HEK293 (cell line): ENCODE measurements around the gene PDIA4.
"Not testable (repeated sequence)": the region's sequence is repeated elsewhere in the genome, so short reads cannot be mapped to it uniquely, and the experiment has no call there.

Experiments
- CTCF ChIA-PET: fragments of 350-600 bp; formaldehyde crosslinking; extraction: SDS; loops from one replicate; lab custom pipeline; 2021; ENCODE audit warnings: antibody characterized with exemption; lab: Yijun Ruan, JAX
- POLR2A ChIA-PET: fragments of 300-600 bp; formaldehyde crosslinking; extraction: SDS; loops from one replicate; lab custom pipeline; 2020; ENCODE audit warnings: antibody characterized with exemption, inconsistent platforms; lab: Yijun Ruan, JAX
- H3K27ac ChIP-seq: fragments of 200-500 bp; sonication (Bioruptor generic); 2 replicates; pipeline ENCODE4 v1.5.1; 2014; ENCODE audit warnings: low read depth, low read length, control low read depth, inconsistent platforms; ENCODE audit errors: extremely low read depth
- H3K36me3 ChIP-seq, 2 experiments: fragments of 200-500 bp in 1 of 2; sonication (Bioruptor generic) in 1 of 2; 1 replicate in 1 of 2; 2 replicates in 1 of 2; pipeline ENCODE4 v1.5.1; 2014 to 2017; ENCODE audit warnings: inconsistent platforms in 2 of 2, low read length in 2 of 2; ENCODE audit not compliant: control insufficient read depth in 2 of 2, insufficient read depth in 1 of 2
- H3K4me1 ChIP-seq: fragments of 200-500 bp; sonication (Bioruptor generic); 2 replicates; pipeline ENCODE4 v1.5.1; 2014; ENCODE audit warnings: mild to moderate bottlenecking, low read length, inconsistent platforms; ENCODE audit not compliant: control insufficient read depth, insufficient read depth
- H3K4me3 ChIP-seq: 2 replicates; pipeline ENCODE4 v1.5.1; 2011; ENCODE audit warnings: low read depth, mild to moderate bottlenecking, control low read depth, low read length, moderate library complexity
- H3K9me3 ChIP-seq: fragments of 200-500 bp; sonication (Bioruptor generic); 2 replicates; pipeline ENCODE4 v1.5.1; 2014; ENCODE audit warnings: low read depth, low read length, inconsistent platforms; ENCODE audit not compliant: control insufficient read depth, insufficient read depth
- IKZF3 ChIP-seq: fragments of 450-650 bp; IDR thresholded peaks from 2 replicates; pipeline ENCODE4 v1.5.0; 2018; ENCODE audit warnings: missing biosample characterization, mild to moderate bottlenecking, missing genetic modification characterization, moderate library complexity
- MZF1 ChIP-seq: fragments of 450-650 bp; formaldehyde crosslinking; IDR thresholded peaks from 2 replicates; pipeline ENCODE4 v1.5.1; 2017; ENCODE audit warnings: missing biosample characterization, missing genetic modification characterization, borderline replicate concordance
- PRDM1 ChIP-seq: fragments of 450-650 bp; formaldehyde crosslinking; IDR thresholded peaks from 2 replicates; pipeline ENCODE4; 2016; ENCODE audit warnings: missing biosample characterization, missing genetic modification characterization
- REST ChIP-seq: fragments of 450-650 bp; formaldehyde crosslinking; IDR thresholded peaks from 2 replicates; pipeline ENCODE4 v1.5.1; 2016; ENCODE audit warnings: missing biosample characterization, missing genetic modification characterization
- SETDB1 ChIP-seq: IDR thresholded peaks from one replicate; pipeline ENCODE4 v1.6.1; 2017; ENCODE audit warnings: mild to moderate bottlenecking, low read length, moderate library complexity, mixed read lengths; ENCODE audit not compliant: insufficient read length
- SP2 ChIP-seq: fragments of 450-650 bp; formaldehyde crosslinking; IDR thresholded peaks from 2 replicates; pipeline ENCODE4 v1.5.1; 2016; ENCODE audit warnings: missing biosample characterization, missing genetic modification characterization
- YY1 ChIP-seq: fragments of 450-650 bp; formaldehyde crosslinking; IDR thresholded peaks from 2 replicates; pipeline ENCODE4 v1.5.1; 2018; ENCODE audit warnings: missing biosample characterization, missing genetic modification characterization
- ZBTB20 ChIP-seq: fragments of 450-650 bp; formaldehyde crosslinking; IDR thresholded peaks from 2 replicates; pipeline ENCODE4 v1.5.1; 2016; ENCODE audit warnings: missing biosample characterization, missing genetic modification characterization
- ZBTB48 ChIP-seq: fragments of 450-650 bp; formaldehyde crosslinking; IDR thresholded peaks from 2 replicates; pipeline ENCODE4 v1.5.1; 2016; ENCODE audit warnings: missing biosample characterization, missing genetic modification characterization
- ZBTB8A ChIP-seq: fragments of 450-650 bp; formaldehyde crosslinking; IDR thresholded peaks from 2 replicates; pipeline ENCODE4 v1.5.1; 2016; ENCODE audit warnings: missing biosample characterization, missing genetic modification characterization
- ZEB2 ChIP-seq: fragments of 450-650 bp; formaldehyde crosslinking; IDR thresholded peaks from 2 replicates; pipeline ENCODE4 v1.5.1; 2016; ENCODE audit warnings: missing biosample characterization, missing genetic modification characterization
- ZFP41 ChIP-seq: fragments of 450-650 bp; formaldehyde crosslinking; IDR thresholded peaks from 2 replicates; pipeline ENCODE4 v1.5.1; 2016; ENCODE audit warnings: missing biosample characterization, missing genetic modification characterization, borderline replicate concordance
- ZNF169 ChIP-seq: fragments of 450-650 bp; formaldehyde crosslinking; IDR thresholded peaks from 2 replicates; pipeline ENCODE4 v1.5.1; 2016; ENCODE audit warnings: missing biosample characterization, missing genetic modification characterization
- ZNF335 ChIP-seq: fragments of 450-650 bp; formaldehyde crosslinking; conservative IDR thresholded peaks from 2 replicates; pipeline ENCODE4 v1.5.1; 2016; ENCODE audit warnings: missing biosample characterization, missing genetic modification characterization
- ZNF341 ChIP-seq: fragments of 450-650 bp; formaldehyde crosslinking; IDR thresholded peaks from 2 replicates; pipeline ENCODE4; 2016; ENCODE audit warnings: low read depth, missing biosample characterization, missing genetic modification characterization
- ZNF561 ChIP-seq: fragments of 450-650 bp; IDR thresholded peaks from 2 replicates; pipeline ENCODE4 v1.5.1; 2018; ENCODE audit warnings: missing biosample characterization, missing genetic modification characterization, borderline replicate concordance
- ZNF596 ChIP-seq: fragments of 450-650 bp; IDR thresholded peaks from 2 replicates; pipeline ENCODE4 v1.5.0; 2018; ENCODE audit warnings: missing biosample characterization, mild to moderate bottlenecking, missing genetic modification characterization, moderate library complexity
- ZNF660 ChIP-seq: fragments of 450-650 bp; IDR thresholded peaks from 2 replicates; pipeline ENCODE4 v1.5.1; 2018; ENCODE audit warnings: missing biosample characterization, mild to moderate bottlenecking, missing genetic modification characterization
- ZNF677 ChIP-seq: fragments of 450-650 bp; IDR thresholded peaks from 2 replicates; pipeline ENCODE4 v1.5.0; 2018; ENCODE audit warnings: missing biosample characterization, mild to moderate bottlenecking, missing genetic modification characterization, moderate library complexity
- ZNF701 ChIP-seq: fragments of 450-650 bp; formaldehyde crosslinking; IDR thresholded peaks from 2 replicates; pipeline ENCODE4 v1.5.1; 2016; ENCODE audit warnings: missing biosample characterization, missing genetic modification characterization

PDIA4 gene

GRCh38 chr7:149036676-149037075, 8.4 kb upstream of the PDIA4 start:
- H3K9me3 ChIP-seq = no peaks in the 10 kb centered on the region
- TF ChIP-seq ZNF701 (tag by site-specific recombination) (no peak), ZFP41 (tag by site-specific recombination) (no peak), SETDB1 (peak; percentile 68)
- CTCF ChIA-PET = interaction anchor here (1.9 kb wide), 1 partner anchor 31 kb away, joined by 5 read pairs; no protein-coding TSS in a partner anchor
- POLR2A ChIA-PET = interaction anchor here (0.6 kb wide), 1 partner anchor 21 kb away, joined by 4 read pairs; no protein-coding TSS in a partner anchor
- H3K36me3 ChIP-seq = no peaks in the 10 kb centered on the region
- H3K27ac ChIP-seq = no peak overlapping the region
- no peaks in the 10 kb centered on the region for H3K4me1 ChIP-seq
- no peak overlapping the region for H3K4me3 ChIP-seq

- H3K36me3 ChIP-seq = no peaks in the 10 kb centered on the region
- no peak overlapping the region for H3K27ac ChIP-seq
- ChIA-PET CTCF (interaction anchor here (0.6 kb wide), 1 partner anchor 213 kb away, joined by 3 read pairs; no protein-coding TSS in a partner anchor), POLR2A (no interaction called here)
- no peak overlapping the region for H3K4me3 ChIP-seq
- H3K9me3 ChIP-seq = no peaks in the 10 kb centered on the region
- no peaks in the 10 kb centered on the region for H3K4me1 ChIP-seq
- peak; percentile 71 for TF ChIP-seq PRDM1
- TF ChIP-seq ZEB2 = no peak
- no peak for TF ChIP-seq ZBTB8A (tag by site-specific recombination)
- TF ChIP-seq ZNF169 (tag by site-specific recombination) = no peak
Observed at GRCh38 chr7:149031353-149031910, 3.1 kb upstream of the PDIA4 start.

GRCh38 chr7:149030439-149030838, 2.1 kb upstream of the PDIA4 start:
- H3K4me3 ChIP-seq, H3K36me3 ChIP-seq, H3K9me3 ChIP-seq, POLR2A ChIA-PET, H3K27ac ChIP-seq, H3K4me1 ChIP-seq: not testable (repeated sequence)
- CTCF ChIA-PET = interaction anchor here (0.5 to 1.1 kb wide), 3 partner anchors 21 to 212 kb away, joined by 3 read pairs; no protein-coding TSS in a partner anchor

- CTCF ChIA-PET = interaction anchor here (1.7 kb wide), 1 partner anchor 38 kb away, joined by 6 read pairs; no protein-coding TSS in a partner anchor
- Histone ChIP-seq H3K4me1 (no peaks in the 10 kb centered on the region), H3K36me3 (peaks cover 0 to 19% of the 10 kb centered on the region in 2 experiments; a peak in 1 of 3 replicates), H3K4me3 (peak overlapping the region; percentile 94), H3K27ac (peak overlapping the region; percentile 83), H3K9me3 (no peaks in the 10 kb centered on the region)
- TF ChIP-seq YY1 (tag by site-specific recombination) = 0 out of 2 replicates have a peak, but pooled peaks have one; percentile 46
- TF ChIP-seq REST = no peak
- TF ChIP-seq ZNF660 (tag by site-specific recombination) = 0 out of 2 replicates have a peak, but pooled peaks have one; percentile 93
- TF ChIP-seq ZNF341 (tag by site-specific recombination) = peak; percentile 74
- peak; percentile 71; the same call in 1 of the 2 replicates for TF ChIP-seq ZNF561
- TF ChIP-seq ZBTB48 (tag by site-specific recombination) = peak; percentile 58
- peak; percentile 90 for TF ChIP-seq ZBTB20
- TF ChIP-seq ZNF335 (tag by site-specific recombination) = peak; percentile 81
- 0 out of 2 replicates have a peak, but pooled peaks have one; percentile 27 for TF ChIP-seq ZNF677 (tag by site-specific recombination)
- no peak; the same call in 1 of the 2 replicates for TF ChIP-seq IKZF3 (tag by site-specific recombination)
- TF ChIP-seq ZNF596 (tag by site-specific recombination) = peak; percentile 56; the same call in 1 of the 2 replicates
- TF ChIP-seq MZF1 (tag by site-specific recombination) = 0 out of 2 replicates have a peak, but pooled peaks have one; percentile 16
- TF ChIP-seq SP2 (tag by site-specific recombination) = no peak
- POLR2A ChIA-PET = interaction anchor here (2.8 kb wide), 1 partner anchor 38 kb away, joined by 17 read pairs; no protein-coding TSS in a partner anchor
Observed at GRCh38 chr7:149027611-149028345, 527 bp downstream of the PDIA4 start.
